22Rv1 (cell line): Measurements from ENCODE around the gene TRIM17.

Experiments used
- ZFX ChIP-seq: fragments of 450-650 bp; IDR thresholded peaks from 2 replicates; pipeline ENCODE4 v1.6.1; 2017; ENCODE audit warnings: antibody characterized with exemption, borderline replicate concordance
- TF ChIP-seq, protein P1 (sequence below): fragments of 450-650 bp; IDR thresholded peaks from 2 replicates; pipeline ENCODE4 v1.5.1; 2017; ENCODE audit warnings: mild to moderate bottlenecking

GRCh38 chr1:228394571-228395394 lies 21.9 kb downstream of the TRIM17 start:
- TF ChIP-seq, protein P1, sequence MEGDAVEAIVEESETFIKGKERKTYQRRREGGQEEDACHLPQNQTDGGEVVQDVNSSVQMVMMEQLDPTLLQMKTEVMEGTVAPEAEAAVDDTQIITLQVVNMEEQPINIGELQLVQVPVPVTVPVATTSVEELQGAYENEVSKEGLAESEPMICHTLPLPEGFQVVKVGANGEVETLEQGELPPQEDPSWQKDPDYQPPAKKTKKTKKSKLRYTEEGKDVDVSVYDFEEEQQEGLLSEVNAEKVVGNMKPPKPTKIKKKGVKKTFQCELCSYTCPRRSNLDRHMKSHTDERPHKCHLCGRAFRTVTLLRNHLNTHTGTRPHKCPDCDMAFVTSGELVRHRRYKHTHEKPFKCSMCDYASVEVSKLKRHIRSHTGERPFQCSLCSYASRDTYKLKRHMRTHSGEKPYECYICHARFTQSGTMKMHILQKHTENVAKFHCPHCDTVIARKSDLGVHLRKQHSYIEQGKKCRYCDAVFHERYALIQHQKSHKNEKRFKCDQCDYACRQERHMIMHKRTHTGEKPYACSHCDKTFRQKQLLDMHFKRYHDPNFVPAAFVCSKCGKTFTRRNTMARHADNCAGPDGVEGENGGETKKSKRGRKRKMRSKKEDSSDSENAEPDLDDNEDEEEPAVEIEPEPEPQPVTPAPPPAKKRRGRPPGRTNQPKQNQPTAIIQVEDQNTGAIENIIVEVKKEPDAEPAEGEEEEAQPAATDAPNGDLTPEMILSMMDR = no peak
- TF ChIP-seq ZFX = no peak
